GM12872 (cell line): ENCODE results near the gene TRIM8.

ENCODE experiments used
- CTCF ChIP-seq: IDR thresholded peaks from 3 replicates; pipeline ENCODE4 v1.5.1; 2011; ENCODE audit warnings: low read depth, mild to moderate bottlenecking, low read length, moderate library complexity; ENCODE audit not compliant: insufficient read depth

Gene TRIM8

DNA sequence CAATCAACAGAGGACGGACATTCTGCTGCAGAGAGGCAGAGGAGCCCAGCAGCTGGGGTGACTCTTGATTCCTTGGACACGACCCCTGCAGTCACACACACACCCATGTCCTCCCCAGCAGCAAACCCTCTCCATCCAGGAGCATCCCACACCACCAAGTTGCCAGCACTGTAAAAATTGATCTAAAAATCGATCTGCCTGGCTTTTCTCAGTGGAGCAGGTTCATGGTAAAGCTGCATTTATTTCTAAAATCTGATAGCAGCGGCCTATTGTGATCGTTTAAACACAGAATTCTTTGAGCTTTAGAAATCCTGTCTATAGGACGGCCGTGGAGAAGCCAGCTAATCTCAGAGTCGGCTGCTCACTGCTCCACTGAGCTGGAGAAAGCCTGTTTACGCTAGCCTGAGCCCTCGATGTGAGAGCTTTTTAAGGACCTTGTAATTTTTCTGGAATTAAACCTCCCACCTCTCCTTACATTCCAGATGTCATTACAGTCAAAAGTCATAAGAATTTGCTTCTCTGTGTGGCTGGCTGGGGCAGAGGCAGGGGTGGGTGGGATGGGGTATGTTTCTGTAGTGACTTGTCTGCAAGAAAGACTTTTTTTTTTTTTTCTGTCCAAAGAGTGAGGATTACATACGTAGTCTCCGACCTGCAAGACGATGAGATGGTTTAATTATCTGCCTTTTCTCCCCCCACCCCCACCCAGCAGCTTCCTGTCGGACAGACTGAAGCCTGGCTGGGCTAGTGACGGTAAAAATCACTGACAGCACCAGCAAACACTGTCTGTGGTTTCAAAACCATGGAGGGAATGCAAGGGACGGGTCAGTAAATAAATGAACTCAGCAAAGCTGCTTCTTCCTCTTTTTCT, 31.6 kb downstream of the TRIM8 start:
- TF ChIP-seq CTCF: no peak

GRCh38 chr10:102676534-102677315, 32.4 kb downstream of the TRIM8 start:
- no peak for TF ChIP-seq CTCF

DNA sequence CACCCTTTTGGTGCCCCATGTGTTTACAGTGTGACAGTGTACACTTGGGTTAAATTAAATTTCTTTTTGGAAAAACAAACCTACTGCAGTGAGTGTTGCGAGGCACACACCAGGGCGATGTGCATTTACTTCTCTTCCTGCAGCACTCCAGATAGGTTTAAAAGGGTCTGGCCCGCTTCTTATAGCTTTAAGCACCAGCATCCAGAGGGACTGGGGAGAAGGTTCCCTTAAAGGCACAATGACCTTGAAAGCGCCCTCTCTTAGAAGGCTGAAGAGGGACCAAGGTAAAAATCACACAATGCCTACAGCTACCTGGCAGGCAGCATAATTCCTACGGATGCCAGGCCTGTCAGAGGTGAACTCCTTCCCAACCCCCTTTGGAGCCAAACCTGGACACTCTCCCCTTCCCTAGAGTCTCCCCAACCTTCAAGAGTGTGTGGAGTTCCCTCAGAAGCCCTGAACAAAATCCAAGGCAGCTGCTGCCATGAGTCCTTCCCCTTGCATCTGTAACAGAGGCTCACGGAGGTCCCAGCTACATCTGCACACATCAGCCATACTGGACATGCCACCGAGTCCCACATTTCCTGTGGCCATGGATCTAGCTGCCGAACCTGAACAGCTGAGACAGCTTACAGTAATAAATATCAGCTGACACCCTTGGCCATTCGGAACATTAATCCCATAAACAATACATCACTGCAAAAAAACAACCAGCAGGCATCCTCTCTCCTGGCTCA, 33.2 kb downstream of the TRIM8 start:
- TF ChIP-seq CTCF: no peak

GRCh38 chr10:102678068-102678400, 33.8 kb downstream of the TRIM8 start:
- no peak for TF ChIP-seq CTCF

DNA sequence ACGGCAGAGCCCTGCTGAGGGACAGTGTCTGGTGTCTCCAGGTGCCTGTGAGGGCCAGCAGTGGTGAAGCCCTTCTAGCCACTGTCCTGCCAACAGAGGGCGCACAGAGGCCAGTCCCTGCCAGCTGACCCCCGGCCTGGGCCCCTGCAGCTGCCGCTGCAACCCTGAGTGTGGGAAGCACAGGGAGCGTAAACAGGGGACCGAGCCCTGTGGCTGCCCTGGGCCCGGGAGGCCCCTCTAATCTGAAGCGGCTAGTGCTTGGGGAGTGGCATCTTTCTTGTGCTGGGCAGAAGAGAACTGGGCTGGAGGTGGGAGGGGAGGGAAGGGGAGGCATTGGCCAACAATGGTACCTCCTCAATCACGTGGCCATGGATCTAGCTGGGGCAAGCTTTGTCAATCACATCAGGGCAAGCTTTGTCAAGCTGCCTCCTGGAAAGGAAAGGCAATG, 34.6 kb downstream of the TRIM8 start:
- peak; percentile 83 for TF ChIP-seq CTCF

GRCh38 chr10:102679596-102679995, 35.3 kb downstream of the TRIM8 start:
- TF ChIP-seq CTCF: no peak

DNA sequence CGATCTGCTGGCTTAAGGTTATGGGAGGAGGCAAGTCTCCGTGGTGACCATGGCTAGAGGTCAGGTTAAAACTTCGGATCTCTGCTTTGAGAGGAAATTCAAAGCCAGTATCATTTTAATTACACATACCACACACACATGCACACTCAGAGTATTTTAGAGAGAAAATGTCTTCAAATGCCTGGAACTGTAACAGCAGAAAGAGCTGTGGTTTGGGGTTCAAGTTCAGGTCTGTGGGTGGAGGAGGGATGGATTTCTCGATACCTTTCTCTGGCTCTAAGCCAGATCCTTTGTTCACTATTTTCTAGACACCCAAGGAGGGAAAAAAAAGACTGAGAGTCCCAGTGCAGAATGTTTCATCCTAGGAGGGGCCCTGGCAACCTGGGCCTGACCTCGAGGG, 37.4 kb downstream of the TRIM8 start:
- TF ChIP-seq CTCF: no peak
